SK-N-MC (cell line): ENCODE measurements around the gene GGA2.

ENCODE experiments used
- DNase-seq: peaks from one replicate; pipeline ENCODE4 v3.0.0-alpha.2; 2011; ENCODE audit warnings: low read depth, low spot score
- H3K27ac ChIP-seq: fragments of 200-600 bp; sonication (generic); 2 replicates; pipeline ENCODE4 v1.5.1; 2016; ENCODE audit warnings: mixed run types
- H3K36me3 ChIP-seq: fragments of 200-600 bp; sonication (generic); 2 replicates; pipeline ENCODE4 v1.6.1; 2017; ENCODE audit warnings: antibody characterized with exemption, low read length, mixed read lengths; ENCODE audit not compliant: insufficient read depth
- H3K4me3 ChIP-seq: fragments of 200-600 bp; sonication (generic); 2 replicates; pipeline ENCODE4 v1.5.1; 2016
- H3K9ac ChIP-seq: fragments of 200-600 bp; sonication (generic); 2 replicates; pipeline ENCODE4 v1.8.0; 2017; ENCODE audit warnings: mixed run types, mixed read lengths; ENCODE audit not compliant: insufficient read length
- H3K9me3 ChIP-seq: fragments of 200-600 bp; sonication (generic); 2 replicates; pipeline ENCODE4 v1.6.1; 2017; ENCODE audit warnings: low read depth, mild to moderate bottlenecking, antibody characterized with exemption, low read length, moderate library complexity, mixed read lengths
- EZH2 ChIP-seq: fragments of 200-600 bp; sonication (generic); IDR thresholded peaks from one replicate; pipeline ENCODE4 v1.6.1; 2017; ENCODE audit warnings: antibody characterized with exemption
- FOXP2 ChIP-seq: optimal IDR thresholded peaks from 2 replicates; pipeline ENCODE3; 2011; ENCODE audit warnings: mild to moderate bottlenecking, moderate library complexity; ENCODE audit not compliant: insufficient read depth; ENCODE audit errors: extremely low read length, control extremely low read depth
- POLR2AphosphoS5 ChIP-seq: IDR thresholded peaks from 2 replicates; pipeline ENCODE4 v1.6.1; 2012; ENCODE audit warnings: mild to moderate bottlenecking, low read depth, low read length, borderline replicate concordance

The GGA2 gene

GRCh38 chr16:23527961-23528643 lies 17.8 kb upstream of the GGA2 start:
- TF ChIP-seq FOXP2 (no peak), EZH2 (no peak), POLR2AphosphoS5 (no peak)
- Histone ChIP-seq H3K9me3 (no peaks in the 10 kb centered on the region; the same call in 1 of the 2 replicates), H3K4me3 (no peak overlapping the region), H3K27ac (no peak overlapping the region), H3K9ac (no peak overlapping the region), H3K36me3 (peaks cover 58% of the 10 kb centered on the region)
- DNase-seq, result no peak

- Histone ChIP-seq H3K9me3 (no peaks in the 10 kb centered on the region; the same call in 1 of the 2 replicates), H3K27ac (no peak overlapping the region), H3K36me3 (peaks cover 63% of the 10 kb centered on the region), H3K9ac (no peak overlapping the region), H3K4me3 (no peak overlapping the region)
- no peak for TF ChIP-seq EZH2
- no peak for TF ChIP-seq POLR2AphosphoS5
- no peak for TF ChIP-seq FOXP2
- DNase-seq, result no peak
Measured at GRCh38 chr16:23524886-23525285, 14.6 kb upstream of the GGA2 start.

- H3K9me3 ChIP-seq, result no peaks in the 10 kb centered on the region; the same call in 1 of the 2 replicates
- no peak for DNase-seq
- H3K4me3 ChIP-seq, result no peak overlapping the region
- peaks cover 65% of the 10 kb centered on the region for H3K36me3 ChIP-seq
- TF ChIP-seq POLR2AphosphoS5 (no peak), FOXP2 (no peak), EZH2 (no peak)
- H3K27ac ChIP-seq, result no peak overlapping the region
- no peak overlapping the region for H3K9ac ChIP-seq
Measured at GRCh38 chr16:23523876-23524385, 13.6 kb upstream of the GGA2 start.

- TF ChIP-seq FOXP2 (no peak), EZH2 (no peak), POLR2AphosphoS5 (no peak)
- H3K27ac ChIP-seq, result no peak overlapping the region
- no peak overlapping the region for H3K9ac ChIP-seq
- H3K9me3 ChIP-seq, result no peaks in the 10 kb centered on the region; the same call in 1 of the 2 replicates
- no peak overlapping the region for H3K4me3 ChIP-seq
- H3K36me3 ChIP-seq, result peaks cover 60% of the 10 kb centered on the region
- DNase-seq, result no peak
Measured at GRCh38 chr16:23523321-23523720, 13.0 kb upstream of the GGA2 start.

GRCh38 chr16:23521965-23522364 lies 11.7 kb upstream of the GGA2 start:
- TF ChIP-seq POLR2AphosphoS5 (no peak), FOXP2 (no peak), EZH2 (no peak)
- Histone ChIP-seq H3K9ac (no peak overlapping the region), H3K27ac (no peak overlapping the region), H3K9me3 (no peaks in the 10 kb centered on the region), H3K4me3 (no peak overlapping the region), H3K36me3 (peaks cover 51% of the 10 kb centered on the region)
- DNase-seq, result no peak

GRCh38 chr16:23521037-23521743 lies 10.9 kb upstream of the GGA2 start:
- no peak for DNase-seq
- no peak overlapping the region for H3K27ac ChIP-seq
- TF ChIP-seq POLR2AphosphoS5, result no peak
- TF ChIP-seq FOXP2, result no peak
- no peak for TF ChIP-seq EZH2
- no peak overlapping the region for H3K4me3 ChIP-seq
- H3K36me3 ChIP-seq, result peaks cover 51% of the 10 kb centered on the region
- H3K9me3 ChIP-seq, result no peaks in the 10 kb centered on the region
- no peak overlapping the region for H3K9ac ChIP-seq

GRCh38 chr16:23520500-23520899 lies 10.2 kb upstream of the GGA2 start:
- H3K9me3 ChIP-seq, result no peaks in the 10 kb centered on the region
- DNase-seq, result no peak
- no peak for TF ChIP-seq FOXP2
- no peak for TF ChIP-seq EZH2
- no peak for TF ChIP-seq POLR2AphosphoS5
- H3K27ac ChIP-seq, result no peak overlapping the region
- H3K36me3 ChIP-seq, result peaks cover 51% of the 10 kb centered on the region
- H3K9ac ChIP-seq, result no peak overlapping the region
- H3K4me3 ChIP-seq, result no peak overlapping the region

GRCh38 chr16:23519282-23519681 lies 9.0 kb upstream of the GGA2 start:
- no peak overlapping the region for H3K27ac ChIP-seq
- peaks cover 42% of the 10 kb centered on the region for H3K36me3 ChIP-seq
- no peaks in the 10 kb centered on the region for H3K9me3 ChIP-seq
- DNase-seq, result no peak
- TF ChIP-seq FOXP2 (no peak), POLR2AphosphoS5 (no peak), EZH2 (no peak)
- no peak overlapping the region for H3K9ac ChIP-seq
- H3K4me3 ChIP-seq, result no peak overlapping the region
